ENCODE measurements around the gene ATP2A1. TPM values are rescaled to one million over a fixed set of nuclear protein-coding genes. Genes with fewer than 3 reads are reported as not detected.
"Not testable (repeated sequence)": the region's sequence is repeated elsewhere in the genome, so short reads cannot be mapped to it uniquely, and the experiment has no call there.

Gene ATP2A1
- total and polyA plus RNA-seq, 2 donors from 2014 or later, result 0.25 to 0.47 TPM

- H3K9ac ChIP-seq (ENCODE audit: low read length in 3 of 3), result no peak overlapping the region
These were observed 11.0 kb upstream of the ATP2A1 start for GRCh38 chr16:28867241-28867640.

GRCh38 chr16:28867646-28868045 lies 10.6 kb upstream of the ATP2A1 start:
- peaks cover 0 to 15% (median 5%) of the 10 kb centered on the region in 3 donors for H3K4me1 ChIP-seq (ENCODE audit: control insufficient read depth in 2 of 3, insufficient read depth in 2 of 3, low read depth in 1 of 3, low read length in 3 of 3)

More at GRCh38 chr16:28867241-28867640, 11.0 kb upstream of the ATP2A1 start:
- no peak overlapping the region for H3K4me3 ChIP-seq (ENCODE audit: low read length in 3 of 3)
- H3K9me3 ChIP-seq (ENCODE audit: control insufficient read depth in 2 of 3, insufficient read depth in 1 of 3, low read length in 3 of 3), result no peaks in the 10 kb centered on the region
- H3K4me1 ChIP-seq (ENCODE audit: control insufficient read depth in 2 of 3, insufficient read depth in 2 of 3, low read depth in 1 of 3, low read length in 3 of 3), result peaks cover 0 to 15% (median 5%) of the 10 kb centered on the region in 3 donors
- no peak for TF ChIP-seq CTCF (IDR thresholded peaks at IDR 0.05; ENCODE audit: borderline replicate concordance, extremely low read depth, insufficient read depth)
- DNase-seq (no peak), FAIRE-seq (no peak)
- no peak overlapping the region for H3K27ac ChIP-seq (ENCODE audit: low read depth in 2 of 2, low read length in 2 of 2)
- no peaks in the 10 kb centered on the region for H3K27me3 ChIP-seq (ENCODE audit: control insufficient read depth, insufficient read depth, low read length)
- H3K36me3 ChIP-seq (ENCODE audit: control insufficient read depth in 2 of 3, insufficient read depth in 3 of 3, low read length in 3 of 3), result peaks cover 4 to 30% (median 15%) of the 10 kb centered on the region in 3 donors
- intact Hi-C loops (cut with DNase I), result no loop called here

GRCh38 chr16:28869201-28869600 lies 9.1 kb upstream of the ATP2A1 start:
- Histone ChIP-seq H3K27me3 (ENCODE audit: control insufficient read depth, insufficient read depth, low read length) (no peaks in the 10 kb centered on the region), H3K4me3 (ENCODE audit: low read length in 3 of 3) (no peak overlapping the region), H3K9me3 (ENCODE audit: control insufficient read depth in 2 of 3, insufficient read depth in 1 of 3, low read length in 3 of 3) (no peaks in the 10 kb centered on the region), H3K36me3 (ENCODE audit: control insufficient read depth in 2 of 3, insufficient read depth in 3 of 3, low read length in 3 of 3) (peaks cover 4 to 31% (median 15%) of the 10 kb centered on the region in 3 donors), H3K9ac (ENCODE audit: low read length in 3 of 3) (no peak overlapping the region), H3K4me1 (ENCODE audit: control insufficient read depth in 2 of 3, insufficient read depth in 2 of 3, low read depth in 1 of 3, low read length in 3 of 3) (peaks cover 0 to 13% (median 5%) of the 10 kb centered on the region in 3 donors), H3K27ac (ENCODE audit: low read depth in 2 of 2, low read length in 2 of 2) (no peak overlapping the region)
- intact Hi-C loops (cut with DNase I), result no loop called here
- FAIRE-seq (no peak), DNase-seq (no peak)
- TF ChIP-seq CTCF (IDR thresholded peaks at IDR 0.05; ENCODE audit: borderline replicate concordance, extremely low read depth, insufficient read depth), result no peak

More at GRCh38 chr16:28867646-28868045, 10.6 kb upstream of the ATP2A1 start:
- DNase-seq; FAIRE-seq; H3K27ac ChIP-seq (ENCODE audit: low read depth in 2 of 2, low read length in 2 of 2); H3K4me3 ChIP-seq (ENCODE audit: low read length in 3 of 3); H3K9me3 ChIP-seq (ENCODE audit: control insufficient read depth in 2 of 3, insufficient read depth in 1 of 3, low read length in 3 of 3); H3K27me3 ChIP-seq (ENCODE audit: control insufficient read depth, insufficient read depth, low read length); intact Hi-C loops (cut with DNase I); H3K9ac ChIP-seq (ENCODE audit: low read length in 3 of 3): not testable (repeated sequence)
- H3K36me3 ChIP-seq (ENCODE audit: control insufficient read depth in 2 of 3, insufficient read depth in 3 of 3, low read length in 3 of 3), result peaks cover 4 to 31% (median 15%) of the 10 kb centered on the region in 3 donors

GRCh38 chr16:28872952-28873351 lies 5.3 kb upstream of the ATP2A1 start:
- H3K36me3 ChIP-seq (ENCODE audit: control insufficient read depth in 2 of 3, insufficient read depth in 3 of 3, low read length in 3 of 3), result peaks cover 4 to 26% (median 13%) of the 10 kb centered on the region in 3 donors
- H3K27me3 ChIP-seq (ENCODE audit: control insufficient read depth, insufficient read depth, low read length), result no peaks in the 10 kb centered on the region
- no peak overlapping the region for H3K27ac ChIP-seq (ENCODE audit: low read depth in 2 of 2, low read length in 2 of 2)
- H3K9me3 ChIP-seq (ENCODE audit: control insufficient read depth in 2 of 3, insufficient read depth in 1 of 3, low read length in 3 of 3), result no peaks in the 10 kb centered on the region
- DNase-seq (no peak), FAIRE-seq (no peak)
- H3K9ac ChIP-seq (ENCODE audit: low read length in 3 of 3), result no peak overlapping the region
- TF ChIP-seq CTCF (IDR thresholded peaks at IDR 0.05; ENCODE audit: borderline replicate concordance, extremely low read depth, insufficient read depth), result no peak
- intact Hi-C loops (cut with DNase I), result no loop called here
- no peak overlapping the region for H3K4me3 ChIP-seq (ENCODE audit: low read length in 3 of 3)
- no peaks in the 10 kb centered on the region for H3K4me1 ChIP-seq (ENCODE audit: control insufficient read depth in 2 of 3, insufficient read depth in 2 of 3, low read depth in 1 of 3, low read length in 3 of 3)
